H9 (cell line): ENCODE measurements around the gene HAUS7. TPM values are rescaled to one million over a fixed set of nuclear protein-coding genes. Genes with fewer than 3 reads are reported as not detected.

ENCODE experiments used
- DNase-seq: peaks from one replicate; pipeline ENCODE4 v3.0.0-alpha.2; 2017
- H2AFZ ChIP-seq: one replicate; pipeline ENCODE4 v1.6.1; 2013; ENCODE audit warnings: mild to moderate bottlenecking, low read length, control low read depth, moderate library complexity
- H2AK5ac ChIP-seq: 2 replicates; pipeline ENCODE4 v1.6.1; 2013; ENCODE audit warnings: low read length, control low read depth, mixed read lengths; ENCODE audit not compliant: insufficient read length
- H2BK120ac ChIP-seq: one replicate; pipeline ENCODE4 v1.6.1; 2013; ENCODE audit warnings: low read depth, mild to moderate bottlenecking, low read length, control low read depth, inconsistent platforms; ENCODE audit not compliant: poor library complexity, severe bottlenecking
- H2BK12ac ChIP-seq: 2 replicates; pipeline ENCODE4 v1.6.1; 2013; ENCODE audit warnings: low read length, control low read depth, mixed read lengths, low read depth; ENCODE audit not compliant: insufficient read length
- H2BK15ac ChIP-seq: 2 replicates; pipeline ENCODE4 v1.6.1; 2013; ENCODE audit warnings: low read depth, low read length, control low read depth
- H2BK20ac ChIP-seq: one replicate; pipeline ENCODE4 v1.6.1; 2013; ENCODE audit warnings: low read depth, mild to moderate bottlenecking, low read length, control low read depth, inconsistent platforms; ENCODE audit not compliant: poor library complexity, severe bottlenecking
- H2BK5ac ChIP-seq: 2 replicates; pipeline ENCODE4 v1.6.1; 2013; ENCODE audit warnings: low read length, control low read depth, mixed read lengths; ENCODE audit not compliant: insufficient read length
- H3K14ac ChIP-seq: 2 replicates; pipeline ENCODE4 v1.6.1; 2013; ENCODE audit warnings: low read length, control low read depth; ENCODE audit not compliant: insufficient read depth
- H3K18ac ChIP-seq: 2 replicates; pipeline ENCODE4 v1.6.1; 2013; ENCODE audit warnings: low read depth, mild to moderate bottlenecking, mixed read lengths, low read length, control low read depth; ENCODE audit not compliant: insufficient read length
- H3K23ac ChIP-seq: 2 replicates; pipeline ENCODE4 v1.6.1; 2013; ENCODE audit warnings: low read length, control low read depth, mixed read lengths, low read depth; ENCODE audit not compliant: insufficient read length
- H3K23me2 ChIP-seq: 2 replicates; pipeline ENCODE4 v1.6.1; 2013; ENCODE audit warnings: low read depth, mild to moderate bottlenecking, mixed read lengths, low read length, control low read depth; ENCODE audit not compliant: insufficient read length, poor library complexity, severe bottlenecking
- H3K27ac ChIP-seq: 2 replicates; pipeline ENCODE4 v1.5.1; 2013; ENCODE audit warnings: low read length, control low read depth, mixed read lengths, low read depth; ENCODE audit not compliant: insufficient read length
- H3K27me3 ChIP-seq: 2 replicates; pipeline ENCODE4 v1.6.1; 2013; ENCODE audit warnings: low read length, control low read depth, inconsistent platforms; ENCODE audit not compliant: insufficient read depth
- H3K4ac ChIP-seq: 2 replicates; pipeline ENCODE4 v1.6.1; 2013; ENCODE audit warnings: low read depth, mild to moderate bottlenecking, control low read depth, inconsistent platforms, low read length, moderate library complexity
- H3K4me1 ChIP-seq: 2 replicates; pipeline ENCODE4 v1.6.1; 2013; ENCODE audit warnings: low read length, control low read depth, inconsistent platforms; ENCODE audit not compliant: insufficient read depth
- H3K4me2 ChIP-seq: 2 replicates; pipeline ENCODE4 v1.6.1; 2013; ENCODE audit warnings: low read length, control low read depth, mixed read lengths; ENCODE audit not compliant: insufficient read length, insufficient read depth
- H3K56ac ChIP-seq: 2 replicates; pipeline ENCODE4 v1.6.1; 2013; ENCODE audit warnings: low read depth, mild to moderate bottlenecking, mixed read lengths, low read length, control low read depth; ENCODE audit not compliant: insufficient read length
- H3K79me1 ChIP-seq: 2 replicates; pipeline ENCODE4 v1.6.1; 2013; ENCODE audit warnings: low read depth, mild to moderate bottlenecking, moderate library complexity, low read length, control low read depth, inconsistent platforms; ENCODE audit not compliant: insufficient read depth, poor library complexity, severe bottlenecking
- H3K79me2 ChIP-seq: 2 replicates; pipeline ENCODE4 v1.6.1; 2013; ENCODE audit warnings: low read length, control low read depth, inconsistent platforms; ENCODE audit not compliant: insufficient read depth
- H3K9ac ChIP-seq: 2 replicates; pipeline ENCODE4 v1.6.1; 2013; ENCODE audit warnings: low read length, control low read depth, mixed read lengths; ENCODE audit not compliant: insufficient read length; ENCODE audit errors: extremely low read depth
- H3K9me3 ChIP-seq: one replicate; pipeline ENCODE4 v1.6.1; 2013; ENCODE audit warnings: low read depth, low read length, inconsistent platforms; ENCODE audit not compliant: control insufficient read depth
- H3T11ph ChIP-seq: one replicate; pipeline ENCODE4 v1.6.1; 2013; ENCODE audit warnings: mild to moderate bottlenecking, low read length, control low read depth, inconsistent platforms
- H4K20me1 ChIP-seq: one replicate; pipeline ENCODE4 v1.6.1; 2013; ENCODE audit not compliant: control insufficient read depth, insufficient read length, insufficient read depth
- H4K5ac ChIP-seq: 2 replicates; pipeline ENCODE4 v1.6.1; 2013; ENCODE audit warnings: low read depth, mild to moderate bottlenecking, mixed read lengths, low read length, control low read depth; ENCODE audit not compliant: insufficient read length
- H4K8ac ChIP-seq: replicated peaks from 2 replicates; pipeline ENCODE4 v1.6.1; 2013; ENCODE audit warnings: low read length, control low read depth, mixed read lengths, low read depth; ENCODE audit not compliant: insufficient read length
- H4K91ac ChIP-seq: 2 replicates; pipeline ENCODE4 v1.6.1; 2013; ENCODE audit warnings: low read depth, mild to moderate bottlenecking, moderate library complexity, mixed read lengths, low read length, control low read depth; ENCODE audit not compliant: insufficient read length
- H3K27ac Mint-ChIP-seq, 3 experiments: 2 replicates in 2 of 3; 3 replicates in 1 of 3; pipeline ENCODE4 v1.8.0; 2020 to 2021; ENCODE audit warnings: mixed read lengths in 3 of 3, mild to moderate bottlenecking in 1 of 3, moderate library complexity in 1 of 3
- H3K27me3 Mint-ChIP-seq: 2 replicates; pipeline ENCODE4 v1.8.0; 2021; ENCODE audit warnings: low read depth, mild to moderate bottlenecking, moderate library complexity, mixed read lengths
- H3K36me3 Mint-ChIP-seq, 3 experiments: 2 replicates in 2 of 3; 3 replicates in 1 of 3; pipeline ENCODE4 v1.8.0; 2020 to 2021; ENCODE audit warnings: low read depth in 3 of 3, mixed read lengths in 3 of 3; ENCODE audit not compliant: insufficient read depth in 1 of 3
- H3K4me1 Mint-ChIP-seq, 2 experiments: 2 replicates each; pipeline ENCODE4 v1.8.0; 2020; ENCODE audit warnings: mixed read lengths in 2 of 2
- H3K4me3 Mint-ChIP-seq, 2 experiments: 2 replicates in 1 of 2; 3 replicates in 1 of 2; pipeline ENCODE4 v1.8.0; 2020 to 2021; ENCODE audit warnings: mild to moderate bottlenecking in 2 of 2, mixed read lengths in 2 of 2, moderate library complexity in 1 of 2
- H3K9me3 Mint-ChIP-seq, 2 experiments: 2 replicates in 1 of 2; 3 replicates in 1 of 2; pipeline ENCODE4 v1.8.0; 2020; ENCODE audit warnings: mild to moderate bottlenecking in 2 of 2, mixed read lengths in 2 of 2, moderate library complexity in 1 of 2
- WGBS: extraction: QIAGEN DNeasy Blood & Tissue Kit; methylation state at CpG from one replicate; pipeline ENCODE4 v1.1.7; 2013; ENCODE audit warnings: missing lambda C conversion rate, low lambda C conversion rate, mixed read lengths; ENCODE audit not compliant: insufficient read length; ENCODE audit errors: extremely low coverage; 5-methylcytosine and 5-hydroxymethylcytosine counted together
- total RNA-seq: library from RNA; stranded (reverse); gene quantifications from 2 replicates; pipeline ENCODE4 v1.2.1, GENCODE V29; 2021
- TF ChIP-seq, protein P1 (sequence below): fragments of 200-600 bp; sonication (generic); conservative IDR thresholded peaks from 3 replicates; pipeline ENCODE4 v1.8.0; 2021; ENCODE audit warnings: antibody characterized with exemption, mild to moderate bottlenecking

Gene HAUS7
- total RNA-seq, 1 experiment from 2014 or later, result 45.3 TPM

- no peaks in the 10 kb centered on the region for H3K23me2 ChIP-seq
- H2BK12ac ChIP-seq, result no peak overlapping the region
- Mint-ChIP-seq H3K27me3 (no peaks in the 10 kb centered on the region), H3K27ac (no peak overlapping the region), H3K9me3 (peaks cover 73 to 82% of the 10 kb centered on the region in 2 experiments), H3K4me3 (no peak overlapping the region; a peak in 1 of 5 replicates), H3K36me3 (peaks cover 32 to 65% (median 40%) of the 10 kb centered on the region in 3 experiments), H3K4me1 (no peaks in the 10 kb centered on the region)
- H2BK120ac ChIP-seq, result no peak overlapping the region
- WGBS, result no CpG with 5 or more reads among the region's 4 CpGs
- no peak overlapping the region for H3T11ph ChIP-seq
- no peak overlapping the region for H3K23ac ChIP-seq
- H2AK5ac ChIP-seq, result no peak overlapping the region
- no peak overlapping the region for H2BK15ac ChIP-seq
- no peak overlapping the region for H3K9ac ChIP-seq
- H3K4me2 ChIP-seq, result no peak overlapping the region
- DNase-seq, result no peak
- no peak overlapping the region for H3K18ac ChIP-seq
- H3K4ac ChIP-seq, result no peak overlapping the region
- no peak overlapping the region for H2BK20ac ChIP-seq
- H4K91ac ChIP-seq, result no peak overlapping the region
- no peaks in the 10 kb centered on the region for H3K79me1 ChIP-seq
- no peak overlapping the region for H4K8ac ChIP-seq
- TF ChIP-seq, protein P1, sequence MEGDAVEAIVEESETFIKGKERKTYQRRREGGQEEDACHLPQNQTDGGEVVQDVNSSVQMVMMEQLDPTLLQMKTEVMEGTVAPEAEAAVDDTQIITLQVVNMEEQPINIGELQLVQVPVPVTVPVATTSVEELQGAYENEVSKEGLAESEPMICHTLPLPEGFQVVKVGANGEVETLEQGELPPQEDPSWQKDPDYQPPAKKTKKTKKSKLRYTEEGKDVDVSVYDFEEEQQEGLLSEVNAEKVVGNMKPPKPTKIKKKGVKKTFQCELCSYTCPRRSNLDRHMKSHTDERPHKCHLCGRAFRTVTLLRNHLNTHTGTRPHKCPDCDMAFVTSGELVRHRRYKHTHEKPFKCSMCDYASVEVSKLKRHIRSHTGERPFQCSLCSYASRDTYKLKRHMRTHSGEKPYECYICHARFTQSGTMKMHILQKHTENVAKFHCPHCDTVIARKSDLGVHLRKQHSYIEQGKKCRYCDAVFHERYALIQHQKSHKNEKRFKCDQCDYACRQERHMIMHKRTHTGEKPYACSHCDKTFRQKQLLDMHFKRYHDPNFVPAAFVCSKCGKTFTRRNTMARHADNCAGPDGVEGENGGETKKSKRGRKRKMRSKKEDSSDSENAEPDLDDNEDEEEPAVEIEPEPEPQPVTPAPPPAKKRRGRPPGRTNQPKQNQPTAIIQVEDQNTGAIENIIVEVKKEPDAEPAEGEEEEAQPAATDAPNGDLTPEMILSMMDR, result no peak
- peaks cover 49% of the 10 kb centered on the region for H3K9me3 ChIP-seq
- no peaks in the 10 kb centered on the region for H3K4me1 ChIP-seq
- H3K56ac ChIP-seq, result no peak overlapping the region
- H2AFZ ChIP-seq, result no peak overlapping the region
- H3K27ac ChIP-seq, result no peak overlapping the region
- H3K14ac ChIP-seq, result no peak overlapping the region
- no peak overlapping the region for H4K5ac ChIP-seq
- H3K79me2 ChIP-seq, result no peaks in the 10 kb centered on the region
- no peaks in the 10 kb centered on the region for H3K27me3 ChIP-seq
- H4K20me1 ChIP-seq, result no peaks in the 10 kb centered on the region
- H2BK5ac ChIP-seq, result no peak overlapping the region
Observed at GRCh38 chrX:153458476-153458875, 11.9 kb downstream of the HAUS7 start.
